Glutamatergic neuron (in vitro differentiated cells): ENCODE results near the gene CLSTN2. TPM values are rescaled to one million over a fixed set of nuclear protein-coding genes. Genes with fewer than 3 reads are reported as not detected.

Source experiments
- DNase-seq: peaks from one replicate; pipeline ENCODE4 v3.0.0; 2022
- H3K27ac Mint-ChIP-seq: one replicate; pipeline ENCODE4 v1.8.0; 2020; ENCODE audit warnings: mild to moderate bottlenecking, mixed read lengths, inconsistent platforms; ENCODE audit not compliant: unreplicated experiment
- H3K27me3 Mint-ChIP-seq: one replicate; pipeline ENCODE4 v1.8.0; 2020; ENCODE audit warnings: mild to moderate bottlenecking, moderate library complexity, mixed read lengths, inconsistent platforms; ENCODE audit not compliant: unreplicated experiment
- H3K36me3 Mint-ChIP-seq: one replicate; pipeline ENCODE4 v1.8.0; 2020; ENCODE audit warnings: mild to moderate bottlenecking, mixed read lengths, inconsistent platforms; ENCODE audit not compliant: unreplicated experiment
- H3K4me1 Mint-ChIP-seq: one replicate; pipeline ENCODE4 v1.8.0; 2020; ENCODE audit warnings: mild to moderate bottlenecking, low read depth, mixed read lengths, inconsistent platforms; ENCODE audit not compliant: unreplicated experiment
- H3K4me3 Mint-ChIP-seq: one replicate; pipeline ENCODE4 v1.8.0; 2020; ENCODE audit warnings: mild to moderate bottlenecking, mixed read lengths, inconsistent platforms; ENCODE audit not compliant: unreplicated experiment
- H3K9me3 Mint-ChIP-seq: one replicate; pipeline ENCODE4 v1.8.0; 2020; ENCODE audit warnings: mild to moderate bottlenecking, moderate library complexity, mixed read lengths, inconsistent platforms; ENCODE audit not compliant: unreplicated experiment
- CTCF ChIP-seq: fragments of 200-600 bp; sonication (generic); IDR thresholded peaks from one replicate; pipeline ENCODE4 v1.5.0; 2021; ENCODE audit not compliant: partially characterized antibody, unreplicated experiment
- total RNA-seq: library from RNA; stranded (reverse); fragmentation: NEBNext Ultra II Directional; extraction: Animal tissue kit (Norgen Biotek cat#: 25700); gene quantifications from one replicate; pipeline ENCODE4 v1.2.1, GENCODE V29; 2021; ENCODE audit not compliant: unreplicated experiment

Gene CLSTN2
- total RNA-seq, 1 donor from 2014 or later = 3.1 TPM

- no peak overlapping the region for H3K27ac Mint-ChIP-seq
- H3K36me3 Mint-ChIP-seq = no peaks in the 10 kb centered on the region
- H3K9me3 Mint-ChIP-seq = no peaks in the 10 kb centered on the region
- no peaks in the 10 kb centered on the region for H3K4me1 Mint-ChIP-seq
- H3K27me3 Mint-ChIP-seq = no peaks in the 10 kb centered on the region
- no peak for TF ChIP-seq CTCF
- H3K4me3 Mint-ChIP-seq = no peak overlapping the region
- DNase-seq = no peak
Measured at GRCh38 chr3:140343211-140344081, 408.5 kb downstream of the CLSTN2 start.

GRCh38 chr3:140344082-140344454, 409.1 kb downstream of the CLSTN2 start:
- no peaks in the 10 kb centered on the region for H3K36me3 Mint-ChIP-seq
- no peak for TF ChIP-seq CTCF
- H3K27ac Mint-ChIP-seq = no peak overlapping the region
- H3K27me3 Mint-ChIP-seq = no peaks in the 10 kb centered on the region
- no peaks in the 10 kb centered on the region for H3K4me1 Mint-ChIP-seq
- no peak overlapping the region for H3K4me3 Mint-ChIP-seq
- DNase-seq = no peak
- H3K9me3 Mint-ChIP-seq = no peaks in the 10 kb centered on the region

- no peak for DNase-seq
- Mint-ChIP-seq H3K4me3 (no peak overlapping the region), H3K27me3 (no peaks in the 10 kb centered on the region), H3K9me3 (no peaks in the 10 kb centered on the region), H3K4me1 (no peaks in the 10 kb centered on the region), H3K36me3 (no peaks in the 10 kb centered on the region), H3K27ac (no peak overlapping the region)
- no peak for TF ChIP-seq CTCF
Measured at GRCh38 chr3:140344601-140345205, 409.7 kb downstream of the CLSTN2 start.

GRCh38 chr3:140347151-140347550, 412.2 kb downstream of the CLSTN2 start:
- Mint-ChIP-seq H3K9me3 (no peaks in the 10 kb centered on the region), H3K4me1 (no peaks in the 10 kb centered on the region), H3K27me3 (no peaks in the 10 kb centered on the region), H3K27ac (no peak overlapping the region), H3K4me3 (no peak overlapping the region), H3K36me3 (no peaks in the 10 kb centered on the region)
- no peak for DNase-seq
- no peak for TF ChIP-seq CTCF

GRCh38 chr3:140349938-140350337, 415.0 kb downstream of the CLSTN2 start:
- DNase-seq = no peak
- no peak for TF ChIP-seq CTCF
- no peaks in the 10 kb centered on the region for H3K9me3 Mint-ChIP-seq
- H3K4me1 Mint-ChIP-seq = no peaks in the 10 kb centered on the region
- no peaks in the 10 kb centered on the region for H3K36me3 Mint-ChIP-seq
- H3K4me3 Mint-ChIP-seq = no peak overlapping the region
- no peak overlapping the region for H3K27ac Mint-ChIP-seq
- no peaks in the 10 kb centered on the region for H3K27me3 Mint-ChIP-seq
